PC-9 (cell line): ENCODE results near the gene NFATC4. TPM values are rescaled to one million over a fixed set of nuclear protein-coding genes. Genes with fewer than 3 reads are reported as not detected.

Experiments used
- BruUV-seq: library from RNA; stranded (reverse); fragments of 400-500 nt; replicated peaks from 2 replicates; lab custom pipeline; 2021; lab: Mats Ljungman, UMichigan
- CTCF ChIA-PET: fragments of 300-600 bp; sonication (Branson Sonifier 250); formaldehyde crosslinking; loops from one replicate; lab custom pipeline; 2022; ENCODE audit warnings: antibody characterized with exemption; lab: Charles Lee
- POLR2A ChIA-PET: fragments of 300-600 bp; sonication (Branson Sonifier 250); formaldehyde crosslinking; loops from one replicate; lab custom pipeline; 2022; ENCODE audit warnings: antibody characterized with exemption; ENCODE audit not compliant: unreplicated experiment; lab: Charles Lee
- DNase-seq, 2 experiments: peaks; one replicate each; pipeline versions ENCODE4 v3.0.0 to v3.0.0-alpha.2; 2015 to 2022; ENCODE audit warnings: mixed read lengths in 1 of 2
- H2AFZ ChIP-seq: fragments of 200-600 bp; sonication (generic); 2 replicates; pipeline ENCODE4 v1.8.1; 2017; ENCODE audit warnings: antibody characterized with exemption
- H3F3A ChIP-seq: fragments of 200-600 bp; sonication (generic); 2 replicates; pipeline ENCODE4 v1.8.1; 2017; ENCODE audit warnings: antibody characterized with exemption, mild to moderate bottlenecking, low read depth; ENCODE audit not compliant: insufficient read depth
- H3K27ac ChIP-seq: fragments of 200-600 bp; sonication (generic); 2 replicates; pipeline ENCODE4 v1.6.1; 2016; ENCODE audit warnings: mixed run types
- H3K27me3 ChIP-seq: fragments of 200-600 bp; sonication (generic); 2 replicates; pipeline ENCODE4 v1.6.1; 2016; ENCODE audit warnings: low read depth, mixed run types; ENCODE audit not compliant: insufficient read depth
- H3K36me3 ChIP-seq: fragments of 200-600 bp; sonication (generic); 2 replicates; pipeline ENCODE4 v1.6.1; 2016; ENCODE audit warnings: low read depth, mixed run types
- H3K4me1 ChIP-seq: fragments of 200-600 bp; sonication (generic); replicated peaks from 2 replicates; pipeline ENCODE4 v1.6.1; 2016; ENCODE audit warnings: mixed run types; ENCODE audit not compliant: insufficient read depth
- H3K4me2 ChIP-seq: fragments of 200-600 bp; sonication (generic); 2 replicates; pipeline ENCODE4 v1.6.1; 2017; ENCODE audit warnings: mixed run types
- H3K4me3 ChIP-seq: fragments of 200-600 bp; sonication (generic); 2 replicates; pipeline ENCODE4 v1.6.1; 2016; ENCODE audit warnings: mixed run types
- H3K79me2 ChIP-seq: fragments of 200-600 bp; sonication (generic); 2 replicates; pipeline ENCODE4 v1.6.1; 2017; ENCODE audit warnings: low read depth, mixed run types
- H3K9me2 ChIP-seq: fragments of 200-600 bp; sonication (generic); 2 replicates; pipeline ENCODE4 v1.8.1; 2017; ENCODE audit warnings: mild to moderate bottlenecking; ENCODE audit not compliant: insufficient read depth
- H3K9me3 ChIP-seq: fragments of 200-600 bp; sonication (generic); 2 replicates; pipeline ENCODE4 v1.8.1; 2016; ENCODE audit warnings: low read depth; ENCODE audit not compliant: insufficient read depth
- H4K20me1 ChIP-seq: fragments of 200-600 bp; sonication (generic); 2 replicates; pipeline ENCODE4 v1.8.1; 2017; ENCODE audit not compliant: insufficient read depth
- EZH2 ChIP-seq: fragments of 200-600 bp; sonication (generic); IDR thresholded peaks from 2 replicates; pipeline ENCODE4 v1.8.0; 2017; ENCODE audit warnings: antibody characterized with exemption, low read depth
- intact Hi-C: fragments of 100-400 bp; cut with micrococcal nuclease; formaldehyde crosslinking; loops from one replicate; pipeline ENCODE4 v1.10.0; 2022; ENCODE audit not compliant: unreplicated experiment
- total RNA-seq: library from RNA; stranded (reverse); gene quantifications from 2 replicates; pipeline ENCODE4 v1.2.3, GENCODE V29; 2021
- TF ChIP-seq, protein P1 (sequence below): fragments of 200-600 bp; sonication (generic); conservative IDR thresholded peaks from 2 replicates; pipeline ENCODE4 v1.6.1; 2017; ENCODE audit warnings: mixed run types, antibody characterized with exemption, mild to moderate bottlenecking, moderate library complexity

NFATC4 gene
- total RNA-seq, 1 experiment from 2014 or later = 48.3 TPM

DNA sequence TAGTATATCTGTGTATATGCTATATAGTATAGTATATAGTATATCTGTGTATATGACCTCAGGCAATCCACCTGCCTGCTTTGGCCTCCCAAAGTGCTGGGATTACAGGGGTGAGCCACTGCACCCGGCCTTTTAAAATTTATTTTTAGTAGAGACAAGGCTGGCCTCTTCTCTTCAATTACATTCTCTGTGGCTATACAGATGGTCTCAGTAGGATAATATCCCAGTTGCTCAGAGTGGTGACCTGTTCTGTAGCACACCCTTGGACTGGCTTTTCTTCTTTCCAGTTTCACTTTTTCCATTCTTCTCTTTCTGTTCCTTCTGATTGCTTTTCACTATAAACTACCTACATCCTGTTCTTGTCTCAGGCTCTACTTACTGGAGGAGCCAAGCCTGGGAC, 3.1 kb upstream of the NFATC4 start:
- Histone ChIP-seq H3K4me3 (no peak overlapping the region), H2AFZ (no peak overlapping the region), H3K9me2 (no peaks in the 10 kb centered on the region), H4K20me1 (no peaks in the 10 kb centered on the region), H3K9me3 (no peaks in the 10 kb centered on the region), H3K27me3 (no peaks in the 10 kb centered on the region), H3K4me1 (peaks cover 7% of the 10 kb centered on the region), H3K4me2 (peak overlapping the region; percentile 97), H3K79me2 (no peaks in the 10 kb centered on the region), H3K36me3 (no peaks in the 10 kb centered on the region), H3K27ac (no peak overlapping the region), H3F3A (peaks cover 10% of the 10 kb centered on the region; the same call in 1 of the 2 replicates)
- CTCF ChIA-PET = interaction anchor here (1.0 kb wide), 1 partner anchor 67 kb away, joined by 4 read pairs; no protein-coding TSS in a partner anchor
- DNase-seq = no peak
- intact Hi-C loops = loop anchor here (1.0 kb wide), 2 partner anchors 47 to 66 kb away; no protein-coding TSS in a partner anchor
- no TSS peak for BruUV-seq
- TF ChIP-seq, protein P1, sequence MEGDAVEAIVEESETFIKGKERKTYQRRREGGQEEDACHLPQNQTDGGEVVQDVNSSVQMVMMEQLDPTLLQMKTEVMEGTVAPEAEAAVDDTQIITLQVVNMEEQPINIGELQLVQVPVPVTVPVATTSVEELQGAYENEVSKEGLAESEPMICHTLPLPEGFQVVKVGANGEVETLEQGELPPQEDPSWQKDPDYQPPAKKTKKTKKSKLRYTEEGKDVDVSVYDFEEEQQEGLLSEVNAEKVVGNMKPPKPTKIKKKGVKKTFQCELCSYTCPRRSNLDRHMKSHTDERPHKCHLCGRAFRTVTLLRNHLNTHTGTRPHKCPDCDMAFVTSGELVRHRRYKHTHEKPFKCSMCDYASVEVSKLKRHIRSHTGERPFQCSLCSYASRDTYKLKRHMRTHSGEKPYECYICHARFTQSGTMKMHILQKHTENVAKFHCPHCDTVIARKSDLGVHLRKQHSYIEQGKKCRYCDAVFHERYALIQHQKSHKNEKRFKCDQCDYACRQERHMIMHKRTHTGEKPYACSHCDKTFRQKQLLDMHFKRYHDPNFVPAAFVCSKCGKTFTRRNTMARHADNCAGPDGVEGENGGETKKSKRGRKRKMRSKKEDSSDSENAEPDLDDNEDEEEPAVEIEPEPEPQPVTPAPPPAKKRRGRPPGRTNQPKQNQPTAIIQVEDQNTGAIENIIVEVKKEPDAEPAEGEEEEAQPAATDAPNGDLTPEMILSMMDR = no peak
- POLR2A ChIA-PET = no interaction called here

DNA sequence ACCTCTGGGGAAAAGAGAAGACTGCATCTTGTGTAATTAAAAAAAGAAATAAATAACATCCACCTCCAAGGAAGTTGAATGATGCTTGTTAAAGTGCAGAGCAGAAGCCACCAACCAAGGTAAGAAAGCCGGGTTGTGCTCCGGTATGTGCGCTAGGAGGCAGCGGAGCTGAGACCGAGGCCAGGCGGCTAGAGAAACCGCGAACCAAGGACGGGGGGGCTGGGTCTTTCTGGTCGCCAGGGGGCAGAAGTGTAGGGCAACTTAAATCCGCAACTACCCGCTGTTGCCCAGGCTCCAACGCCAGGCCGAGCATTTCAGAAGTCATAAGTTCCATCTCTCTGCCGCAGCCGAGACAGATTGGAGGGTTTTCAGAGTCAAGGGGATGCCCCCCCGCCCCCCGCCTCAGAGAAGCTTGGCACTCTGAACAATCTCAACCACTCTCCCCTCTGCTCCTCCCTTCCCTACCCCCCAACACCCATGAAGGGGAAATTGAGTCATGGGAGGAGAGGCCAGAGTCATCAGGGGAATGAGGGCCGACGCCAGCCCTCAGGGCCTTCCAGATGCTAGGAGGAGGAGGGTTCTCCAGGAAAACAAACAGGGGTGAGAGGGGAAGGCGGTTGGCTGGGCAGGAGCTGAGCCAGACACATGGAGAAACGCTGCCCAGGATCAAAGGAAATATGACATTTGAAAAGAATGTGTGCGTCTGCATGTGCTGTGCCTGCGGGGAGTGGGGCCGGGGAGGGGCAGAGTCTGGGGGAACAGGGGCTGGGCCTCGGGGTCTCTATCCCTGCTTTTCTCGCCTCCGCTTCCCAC, 2.2 kb upstream of the NFATC4 start:
- H3K27me3 ChIP-seq = no peaks in the 10 kb centered on the region
- BruUV-seq = no TSS peak
- H2AFZ ChIP-seq = peak overlapping the region; percentile 88
- no peaks in the 10 kb centered on the region for H3K79me2 ChIP-seq
- TF ChIP-seq, protein P1 = peak; percentile 67
- no peak for TF ChIP-seq EZH2
- no peaks in the 10 kb centered on the region for H3K36me3 ChIP-seq
- ChIA-PET CTCF (interaction anchor here (0.6 to 1.2 kb wide), 9 partner anchors 8 to 634 kb away, joined by 3 to 14 read pairs (median 5); partner anchors contain the start of gene NYNRIN), POLR2A (interaction anchor here (0.5 to 1.6 kb wide), 10 partner anchors 12 to 272 kb away, joined by 3 to 26 read pairs (median 8); partner anchors contain the start of genes CIDEB and NOP9)
- no peaks in the 10 kb centered on the region for H3K9me2 ChIP-seq
- peak overlapping the region; percentile 68 for H3K27ac ChIP-seq
- intact Hi-C loops = loop anchor here (1.0 kb wide), 2 partner anchors 46 to 65 kb away; no protein-coding TSS in a partner anchor
- no peaks in the 10 kb centered on the region for H4K20me1 ChIP-seq
- H3K4me2 ChIP-seq = peak overlapping the region; percentile 97
- peaks cover 7% of the 10 kb centered on the region for H3K4me1 ChIP-seq
- peak overlapping the region; percentile 66 for H3K4me3 ChIP-seq
- DNase-seq = peak; percentile 70 to 83
- H3K9me3 ChIP-seq = no peaks in the 10 kb centered on the region
- H3F3A ChIP-seq = peaks cover 10% of the 10 kb centered on the region; the same call in 1 of the 2 replicates

DNA sequence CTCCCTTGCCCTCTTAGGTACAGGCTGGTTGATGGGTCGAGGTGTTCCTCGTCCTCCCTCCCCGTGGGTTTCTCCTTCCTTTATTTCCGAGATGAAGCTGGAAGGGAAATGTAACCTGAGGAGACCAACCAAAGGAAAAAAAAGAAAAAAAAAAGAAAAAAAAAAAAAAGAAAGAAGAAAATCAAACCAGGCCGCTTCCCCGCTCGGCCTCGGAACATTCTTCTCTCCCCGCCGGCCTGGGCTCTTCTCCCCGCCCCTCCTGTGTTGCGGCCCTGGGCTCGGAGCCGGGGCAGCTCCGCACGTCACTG, 1.6 kb upstream of the NFATC4 start:
- peak overlapping the region; percentile 68; the same call in 1 of the 2 replicates for H3K27ac ChIP-seq
- ChIA-PET CTCF (interaction anchor here (0.6 to 1.2 kb wide), 10 partner anchors 9 to 633 kb away, joined by 3 to 14 read pairs (median 4); partner anchors contain the start of gene NYNRIN), POLR2A (interaction anchor here (0.6 to 1.6 kb wide), 9 partner anchors 11 to 219 kb away, joined by 3 to 26 read pairs (median 10); partner anchors contain the start of genes CIDEB, NOP9 and TINF2)
- H2AFZ ChIP-seq = peak overlapping the region; percentile 88
- BruUV-seq = TSS peak; percentile 75
- H3K9me3 ChIP-seq = no peaks in the 10 kb centered on the region
- peaks cover 7% of the 10 kb centered on the region for H3K4me1 ChIP-seq
- H3K9me2 ChIP-seq = no peaks in the 10 kb centered on the region
- no peaks in the 10 kb centered on the region for H3K79me2 ChIP-seq
- intact Hi-C loops = no loop called here
- no peaks in the 10 kb centered on the region for H3K36me3 ChIP-seq
- no peaks in the 10 kb centered on the region for H3K27me3 ChIP-seq
- no peak for DNase-seq
- peak overlapping the region; percentile 97 for H3K4me2 ChIP-seq
- TF ChIP-seq, protein P1 = no peak
- no peak for TF ChIP-seq EZH2
- no peaks in the 10 kb centered on the region for H4K20me1 ChIP-seq
- peak overlapping the region; percentile 66 for H3K4me3 ChIP-seq
- peaks cover 10% of the 10 kb centered on the region; the same call in 1 of the 2 replicates for H3F3A ChIP-seq
